Colonic mucosa (tissue), 4 donors: ENCODE data around the gene PES1. TPM values are rescaled to one million over a fixed set of nuclear protein-coding genes. Genes with fewer than 3 reads are reported as not detected.

ENCODE experiments used
- DNase-seq: peaks from one replicate; pipeline ENCODE4 v3.0.0-alpha.2; 2020
- H3K27ac ChIP-seq: fragments of 200-600 bp; one replicate; pipeline ENCODE4 v1.8.0; 2021
- H3K27me3 ChIP-seq: fragments of 200-600 bp; one replicate; pipeline ENCODE4 v1.8.0; 2021
- H3K36me3 ChIP-seq: fragments of 200-600 bp; one replicate; pipeline ENCODE4 v1.8.0; 2021
- H3K4me1 ChIP-seq: fragments of 200-600 bp; one replicate; pipeline ENCODE4 v1.8.0; 2021; ENCODE audit warnings: mild to moderate bottlenecking
- H3K4me3 ChIP-seq: fragments of 200-600 bp; one replicate; pipeline ENCODE4 v1.8.0; 2021
- H3K9ac ChIP-seq, 2 donors: one replicate each; pipeline ENCODE4 v1.7.0; 2013; ENCODE audit warnings: control low read depth in 2 of 2, low read depth in 2 of 2, low read length in 2 of 2
- H3K9me3 ChIP-seq: fragments of 200-600 bp; one replicate; pipeline ENCODE4 v1.8.0; 2021
- intact Hi-C: fragments of 100-400 bp; cut with DNase I; formaldehyde crosslinking; loops from one replicate; pipeline ENCODE4 v1.14.1; 2022
- total RNA-seq, 2 donors: library from RNA; stranded (reverse); fragmentation: NEBNext Ultra II Directional in 1 of 2; extraction: Animal tissue kit (Norgen Biotek cat#: 25700) in 1 of 2; gene quantifications; one replicate each; pipeline ENCODE4 v1.2.1, GENCODE V29; 2021
- TF ChIP-seq, protein P1 (sequence below): fragments of 200-600 bp; IDR thresholded peaks from one replicate; pipeline ENCODE4 v1.8.0; 2022; ENCODE audit warnings: antibody characterized with exemption, mild to moderate bottlenecking
- donor health status: healthy.
- donor health status: DM: no; HTN: no; CAD: no.
- donor health status: DM: no; HTN: no; CAD: no.

The PES1 gene
- total RNA-seq, 2 donors from 2014 or later: 44.2 to 98.3 TPM

DNA sequence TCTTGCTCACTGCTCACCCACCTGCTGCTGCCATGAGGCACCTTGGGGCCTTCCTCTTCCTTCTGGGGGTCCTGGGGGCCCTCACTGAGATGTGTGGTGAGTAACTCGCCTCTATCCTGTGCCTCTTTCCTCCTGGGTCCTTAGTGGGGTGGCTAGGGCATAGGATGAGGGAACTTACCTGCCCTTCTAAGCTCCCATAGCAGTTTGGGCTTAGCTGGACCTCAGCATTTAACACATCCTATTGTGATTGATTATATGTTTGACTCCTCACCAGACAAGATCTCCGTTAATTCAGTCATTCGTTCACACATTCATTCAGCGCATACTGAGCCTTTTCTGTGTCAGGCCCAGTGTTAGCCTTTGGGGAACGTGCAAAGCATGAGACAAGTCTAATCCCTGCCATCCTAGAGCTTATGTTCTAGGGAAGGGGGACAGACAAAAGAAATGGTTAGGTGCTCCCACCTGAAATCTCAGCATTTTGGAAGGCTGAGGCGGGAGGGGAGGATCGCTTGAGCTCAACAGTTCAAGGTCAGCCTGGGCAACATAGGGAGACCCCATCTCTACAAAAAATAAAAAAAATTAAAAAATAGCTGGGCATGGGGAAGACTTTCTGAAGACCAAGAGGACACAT, 15.7 kb upstream of the PES1 start:
- Histone ChIP-seq H3K36me3 (no peaks in the 10 kb centered on the region), H3K9me3 (no peaks in the 10 kb centered on the region), H3K27ac (peak overlapping the region; percentile 79), H3K9ac (peak overlapping the region; percentile 31 to 71), H3K4me1 (peaks cover 26% of the 10 kb centered on the region), H3K27me3 (no peaks in the 10 kb centered on the region), H3K4me3 (peak overlapping the region; percentile 52)
- no peak for DNase-seq
- intact Hi-C loops: loop anchor here (10.0 kb wide), 1 partner anchor 163 kb away; no protein-coding TSS in a partner anchor
- TF ChIP-seq, protein P1, sequence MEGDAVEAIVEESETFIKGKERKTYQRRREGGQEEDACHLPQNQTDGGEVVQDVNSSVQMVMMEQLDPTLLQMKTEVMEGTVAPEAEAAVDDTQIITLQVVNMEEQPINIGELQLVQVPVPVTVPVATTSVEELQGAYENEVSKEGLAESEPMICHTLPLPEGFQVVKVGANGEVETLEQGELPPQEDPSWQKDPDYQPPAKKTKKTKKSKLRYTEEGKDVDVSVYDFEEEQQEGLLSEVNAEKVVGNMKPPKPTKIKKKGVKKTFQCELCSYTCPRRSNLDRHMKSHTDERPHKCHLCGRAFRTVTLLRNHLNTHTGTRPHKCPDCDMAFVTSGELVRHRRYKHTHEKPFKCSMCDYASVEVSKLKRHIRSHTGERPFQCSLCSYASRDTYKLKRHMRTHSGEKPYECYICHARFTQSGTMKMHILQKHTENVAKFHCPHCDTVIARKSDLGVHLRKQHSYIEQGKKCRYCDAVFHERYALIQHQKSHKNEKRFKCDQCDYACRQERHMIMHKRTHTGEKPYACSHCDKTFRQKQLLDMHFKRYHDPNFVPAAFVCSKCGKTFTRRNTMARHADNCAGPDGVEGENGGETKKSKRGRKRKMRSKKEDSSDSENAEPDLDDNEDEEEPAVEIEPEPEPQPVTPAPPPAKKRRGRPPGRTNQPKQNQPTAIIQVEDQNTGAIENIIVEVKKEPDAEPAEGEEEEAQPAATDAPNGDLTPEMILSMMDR: no peak

DNA sequence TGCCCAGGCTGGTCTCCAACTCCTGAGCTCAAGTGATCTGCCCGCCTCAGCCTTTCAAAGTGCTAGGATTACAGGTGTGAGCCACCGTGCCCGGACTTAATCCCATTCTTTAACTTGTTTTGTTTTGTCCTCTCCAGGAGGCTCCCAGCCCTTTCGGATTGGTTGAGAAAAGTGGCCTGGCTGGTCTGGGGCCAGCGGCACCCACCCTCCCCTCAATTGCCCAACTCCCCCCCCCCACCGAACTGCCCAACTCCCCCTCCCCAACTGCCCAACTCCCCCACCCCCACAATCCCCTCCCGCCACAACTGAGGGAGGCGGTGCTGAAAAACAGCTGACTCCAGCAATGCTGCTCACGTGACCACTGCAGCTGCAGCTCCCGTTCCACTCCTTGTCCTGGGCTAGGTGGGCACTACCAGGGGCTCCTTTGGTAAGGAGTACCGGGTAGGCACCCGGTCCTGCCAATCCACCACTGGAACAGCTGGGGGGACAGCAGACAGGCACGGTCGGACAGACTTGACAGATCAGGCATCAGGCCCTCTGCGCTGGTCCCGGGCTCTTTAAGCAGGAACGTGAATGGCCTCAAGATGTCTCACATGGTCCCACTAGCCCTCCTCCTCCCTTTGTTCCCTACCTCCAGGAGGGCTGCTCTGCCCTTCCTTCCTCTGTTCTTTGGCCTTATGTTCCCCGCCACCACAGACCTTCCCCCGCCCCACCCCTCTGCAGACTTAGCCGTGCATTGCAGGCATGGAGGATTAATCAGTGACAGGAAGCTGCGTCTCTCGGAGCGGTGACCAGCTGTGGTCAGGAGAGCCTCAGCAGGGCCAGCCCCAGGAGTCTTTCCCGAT, 15.0 kb upstream of the PES1 start, which contains the start of gene TCN2:
TSS of gene TCN2 (plus strand) at position 720 of the 845 bp plus-strand sequence. CDS start 158 bp downstream, outside the sequence.
- Histone ChIP-seq H3K9me3 (no peaks in the 10 kb centered on the region), H3K27ac (peak within 1 kb of the TSS; percentile 79), H3K4me3 (peak within 1 kb of the TSS; percentile 52), H3K27me3 (no peaks in the 10 kb centered on the region), H3K9ac (peak within 1 kb of the TSS; percentile 64 to 71), H3K36me3 (no peaks in the 10 kb centered on the region), H3K4me1 (peaks cover 26% of the 10 kb centered on the region)
- TF ChIP-seq, protein P1: no peak
- intact Hi-C loops: loop anchor here (10.0 kb wide), 1 partner anchor 162 kb away; no protein-coding TSS in a partner anchor
- DNase-seq: peak; percentile 82

DNA sequence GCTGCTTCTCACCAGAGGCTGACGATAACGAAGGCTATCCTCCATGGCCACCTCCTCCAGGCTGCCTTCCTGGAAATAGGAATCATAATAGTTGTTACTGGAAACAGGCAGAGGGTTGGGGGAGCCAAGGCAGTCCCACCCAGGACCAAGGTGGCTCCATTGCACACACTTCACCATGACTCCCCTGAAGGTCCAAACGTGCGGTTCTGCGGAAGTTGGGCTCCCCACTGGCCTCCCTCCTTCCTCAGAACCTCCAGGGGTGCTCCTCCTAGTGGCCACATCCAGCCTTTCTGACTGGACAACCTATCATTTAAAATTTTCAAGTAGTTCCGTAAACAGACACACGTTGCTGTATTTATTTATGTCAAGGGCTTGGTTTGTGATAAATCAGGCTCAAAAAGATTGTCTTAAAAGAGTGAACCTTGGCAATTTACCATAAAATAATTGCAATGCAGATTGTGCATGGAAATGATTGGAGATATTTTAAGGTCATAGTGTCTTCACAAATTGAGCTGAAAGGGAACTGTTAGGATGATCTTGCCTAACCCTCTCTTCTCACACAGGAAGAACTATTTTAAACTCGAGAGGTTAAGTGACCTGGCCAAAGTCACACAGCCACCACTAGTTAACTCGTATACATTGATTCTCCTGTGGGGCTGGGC, 13.9 kb upstream of the PES1 start:
- intact Hi-C loops: loop anchor here (10.0 kb wide), 1 partner anchor 161 kb away; no protein-coding TSS in a partner anchor
- no peaks in the 10 kb centered on the region for H3K9me3 ChIP-seq
- peaks cover 26% of the 10 kb centered on the region for H3K4me1 ChIP-seq
- H3K9ac ChIP-seq: peak overlapping the region in 1 of 2 donors; percentile 46
- DNase-seq: peak; percentile 79
- H3K27me3 ChIP-seq: no peaks in the 10 kb centered on the region
- H3K4me3 ChIP-seq: peak overlapping the region; percentile 52
- peak overlapping the region; percentile 11 for H3K27ac ChIP-seq
- TF ChIP-seq, protein P1: peak; percentile 69
- H3K36me3 ChIP-seq: no peaks in the 10 kb centered on the region

DNA sequence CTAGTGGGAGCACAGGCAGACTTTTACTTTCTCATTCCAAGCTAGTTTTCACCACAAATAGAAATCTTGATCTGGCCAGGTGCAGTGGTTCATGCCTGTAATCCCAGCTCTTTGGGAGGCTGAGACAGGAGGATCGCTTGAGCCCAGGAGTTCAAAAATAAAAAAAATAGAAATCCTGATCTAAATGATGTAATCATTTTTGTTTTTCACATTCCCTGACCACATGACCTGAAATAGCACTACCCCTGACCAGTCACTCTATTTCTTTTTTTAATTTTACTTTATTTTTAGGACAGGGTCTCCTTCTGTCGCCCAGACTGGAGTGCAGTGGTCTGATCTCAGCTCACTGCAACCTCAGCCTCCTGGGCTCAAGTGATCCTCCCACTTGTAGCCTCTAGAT, 13.0 kb upstream of the PES1 start:
- TF ChIP-seq, protein P1: no peak
- Histone ChIP-seq H3K36me3 (no peaks in the 10 kb centered on the region), H3K9ac (no peak overlapping the region), H3K4me1 (peaks cover 26% of the 10 kb centered on the region), H3K4me3 (no peak overlapping the region), H3K27ac (no peak overlapping the region), H3K9me3 (no peaks in the 10 kb centered on the region), H3K27me3 (no peaks in the 10 kb centered on the region)
- intact Hi-C loops: loop anchor here (10.0 kb wide), 1 partner anchor 160 kb away; no protein-coding TSS in a partner anchor
- no peak for DNase-seq

DNA sequence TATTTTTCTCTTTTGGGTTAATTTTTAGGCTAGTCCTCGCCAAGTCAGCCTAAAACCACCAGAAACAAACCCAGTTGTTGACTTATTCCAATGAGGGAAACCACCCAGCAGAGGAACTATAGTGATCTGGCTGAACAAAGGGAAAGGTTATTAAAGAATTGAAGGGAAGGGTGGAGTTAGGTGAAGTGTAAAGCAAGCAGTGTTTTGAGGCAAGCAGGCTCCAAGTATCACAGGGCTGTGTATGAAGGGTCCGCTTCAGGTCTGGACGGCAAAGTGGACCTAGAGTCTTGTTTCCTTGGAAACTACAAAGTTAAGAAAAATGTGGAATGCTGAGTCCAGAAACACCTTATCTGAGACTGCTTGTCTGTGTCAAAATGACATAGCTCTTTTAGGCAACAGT, 12.1 kb upstream of the PES1 start:
- intact Hi-C loops: loop anchor here (10.0 kb wide), 1 partner anchor 159 kb away; no protein-coding TSS in a partner anchor
- Histone ChIP-seq H3K4me3 (no peak overlapping the region), H3K27me3 (no peaks in the 10 kb centered on the region), H3K36me3 (no peaks in the 10 kb centered on the region), H3K4me1 (peaks cover 22% of the 10 kb centered on the region), H3K9me3 (no peaks in the 10 kb centered on the region), H3K9ac (no peak overlapping the region), H3K27ac (no peak overlapping the region)
- no peak for DNase-seq
- TF ChIP-seq, protein P1: no peak
